Measurements from ENCODE around the gene BRSK2.

Gene BRSK2

DNA sequence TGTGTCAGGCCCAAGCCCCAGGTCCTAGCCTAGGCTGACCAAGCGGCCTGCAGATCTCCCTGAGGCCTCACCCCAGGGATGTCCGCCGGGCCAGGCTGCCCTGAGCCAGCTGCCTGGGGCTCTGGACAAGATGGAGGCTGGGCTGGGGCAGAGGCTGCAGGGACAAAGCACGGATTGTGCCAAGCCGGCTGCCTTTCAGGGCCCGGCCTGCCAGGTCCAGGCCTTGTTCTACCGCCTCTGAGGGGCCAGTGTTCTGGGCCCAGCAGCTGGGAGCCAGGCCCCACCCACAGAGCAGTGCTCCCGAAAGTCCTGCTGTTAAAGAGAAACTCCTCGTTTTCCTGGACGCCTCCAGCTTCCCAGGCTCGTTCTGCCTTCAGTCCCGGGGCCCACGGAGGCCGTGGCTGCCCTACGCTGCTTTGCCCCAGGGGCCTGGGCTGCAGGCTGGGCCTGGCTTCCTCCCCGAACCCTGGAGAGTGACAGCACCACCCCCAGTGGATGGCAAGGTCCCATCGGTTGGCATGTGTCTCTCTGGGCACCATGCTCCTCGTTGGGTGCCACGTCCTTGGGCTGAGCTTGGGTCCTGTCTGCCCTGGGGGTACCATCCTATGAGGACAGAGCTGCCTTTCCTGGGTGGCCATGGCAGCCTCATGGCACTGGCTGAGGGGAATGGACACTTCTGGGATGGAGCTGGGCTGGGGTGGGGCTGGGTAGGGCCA is 7.6 kb downstream of the BRSK2 start:
- no peak for DNase-seq (ENCODE audit: low read depth)

DNA sequence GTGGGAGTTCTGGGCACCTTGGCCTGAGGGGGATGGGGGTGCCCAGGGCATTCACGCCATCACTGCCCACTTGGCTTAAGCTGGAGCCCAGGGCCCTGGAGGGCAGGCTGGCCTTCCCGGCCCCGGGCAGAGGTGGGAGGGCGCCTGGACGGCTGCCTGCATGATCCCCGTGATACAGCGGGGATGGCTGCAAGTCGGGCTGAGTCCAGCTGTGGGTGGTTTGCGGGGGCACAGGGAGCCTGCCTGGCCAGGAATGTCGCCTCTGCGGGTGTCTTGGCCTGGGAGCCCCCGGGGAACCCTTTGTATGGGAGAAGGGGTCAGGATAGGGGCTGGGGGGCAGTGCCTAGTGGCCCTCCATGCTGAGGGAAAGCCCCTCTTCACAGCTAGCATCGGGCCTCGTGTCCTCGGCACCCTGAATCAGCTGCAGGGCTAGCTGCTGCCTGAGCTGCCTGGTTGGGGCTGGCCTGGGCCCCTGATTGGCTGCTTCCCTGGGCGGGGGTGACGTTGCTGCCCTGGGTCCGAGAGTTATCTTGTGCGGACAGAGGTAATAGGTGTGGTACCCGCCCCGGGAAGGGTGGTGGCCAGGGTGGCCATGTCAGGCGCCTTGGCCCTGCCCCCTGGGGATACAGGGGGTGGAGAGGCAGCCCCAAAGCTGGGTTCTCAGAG is 8.3 kb downstream of the BRSK2 start:
- no peak for DNase-seq (ENCODE audit: low read depth)

DNA sequence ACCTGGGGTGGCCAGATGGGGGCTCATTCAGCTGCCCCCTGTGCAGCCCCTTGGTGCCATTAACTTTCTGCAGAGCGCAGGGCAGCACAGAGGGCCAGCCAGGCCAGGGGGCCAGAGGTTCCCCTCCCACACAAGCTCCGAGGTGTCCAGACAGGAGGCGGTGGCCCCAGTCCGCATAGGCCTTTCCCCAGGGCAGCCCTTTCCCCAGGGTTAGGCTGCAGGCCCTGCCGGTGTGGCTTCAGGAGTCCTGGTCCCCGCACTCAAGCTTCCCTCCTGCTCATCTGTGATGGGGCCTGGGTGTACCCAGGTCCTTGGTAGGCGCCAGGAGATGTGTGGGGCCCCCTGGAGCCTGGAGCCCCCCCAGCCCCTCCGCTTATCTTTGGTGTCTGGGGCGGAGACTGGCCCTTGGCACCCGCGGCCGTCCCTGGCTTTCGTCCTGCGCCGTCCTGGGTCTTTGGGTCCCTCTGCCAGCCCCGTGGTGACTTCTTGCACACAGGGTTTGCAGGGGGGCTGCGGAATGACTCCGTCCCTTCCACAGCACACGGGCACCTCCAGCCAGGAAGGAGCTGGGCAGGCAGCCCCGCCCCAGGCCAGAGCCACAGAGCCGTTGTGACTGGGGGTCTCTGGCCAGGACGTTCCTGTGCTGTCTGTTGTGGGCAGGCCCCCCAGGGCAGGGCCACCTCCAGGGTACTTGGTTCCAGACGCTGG is 8.9 kb downstream of the BRSK2 start:
- no peak for DNase-seq (ENCODE audit: low read depth)

DNA sequence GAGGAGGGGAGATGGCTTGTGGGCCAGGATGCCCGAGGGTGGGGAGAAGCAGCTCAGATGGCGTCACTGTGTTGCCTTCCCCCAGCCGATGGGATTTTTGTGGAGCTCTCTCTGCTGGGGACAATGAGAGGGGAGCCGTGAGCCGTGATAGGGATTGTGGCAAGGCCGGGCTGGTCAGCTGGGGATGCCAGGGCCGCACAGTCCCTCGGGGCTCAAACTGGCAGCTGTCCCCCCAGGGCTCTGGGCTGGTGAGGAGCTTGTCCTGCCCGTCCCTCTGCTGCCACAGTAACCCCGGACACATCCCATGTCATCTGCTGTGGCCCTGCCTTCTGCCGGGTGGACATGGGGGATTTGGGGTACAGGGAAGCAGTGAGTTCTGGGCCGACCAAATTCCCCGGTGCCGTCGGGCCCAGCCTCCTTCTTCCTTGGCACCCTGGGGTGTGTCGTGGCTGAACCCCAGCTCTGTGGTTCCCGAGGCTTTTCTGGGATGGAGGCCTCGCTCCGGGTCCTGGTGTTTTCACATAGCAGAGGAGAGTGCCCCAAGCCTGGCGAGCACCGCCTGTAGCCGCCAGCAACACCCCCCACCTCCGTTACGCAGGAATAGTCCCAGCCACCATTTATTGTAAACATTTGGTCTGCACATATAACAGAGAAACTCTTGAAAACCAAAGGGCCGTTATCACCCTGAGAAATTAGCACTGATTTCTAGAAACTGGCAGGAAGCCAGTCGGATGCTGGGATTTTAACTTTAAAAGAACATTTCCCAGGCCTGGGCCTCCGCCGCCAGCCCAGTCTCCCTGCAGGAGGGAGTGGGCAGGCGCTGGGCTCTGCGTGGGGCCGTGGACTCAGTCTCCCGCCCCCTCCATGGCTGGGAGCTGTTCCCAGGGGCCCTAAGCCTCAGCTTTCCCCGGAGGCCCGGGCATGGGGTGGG is 9.9 kb downstream of the BRSK2 start:
- no peak for DNase-seq (ENCODE audit: low read depth)

DNA sequence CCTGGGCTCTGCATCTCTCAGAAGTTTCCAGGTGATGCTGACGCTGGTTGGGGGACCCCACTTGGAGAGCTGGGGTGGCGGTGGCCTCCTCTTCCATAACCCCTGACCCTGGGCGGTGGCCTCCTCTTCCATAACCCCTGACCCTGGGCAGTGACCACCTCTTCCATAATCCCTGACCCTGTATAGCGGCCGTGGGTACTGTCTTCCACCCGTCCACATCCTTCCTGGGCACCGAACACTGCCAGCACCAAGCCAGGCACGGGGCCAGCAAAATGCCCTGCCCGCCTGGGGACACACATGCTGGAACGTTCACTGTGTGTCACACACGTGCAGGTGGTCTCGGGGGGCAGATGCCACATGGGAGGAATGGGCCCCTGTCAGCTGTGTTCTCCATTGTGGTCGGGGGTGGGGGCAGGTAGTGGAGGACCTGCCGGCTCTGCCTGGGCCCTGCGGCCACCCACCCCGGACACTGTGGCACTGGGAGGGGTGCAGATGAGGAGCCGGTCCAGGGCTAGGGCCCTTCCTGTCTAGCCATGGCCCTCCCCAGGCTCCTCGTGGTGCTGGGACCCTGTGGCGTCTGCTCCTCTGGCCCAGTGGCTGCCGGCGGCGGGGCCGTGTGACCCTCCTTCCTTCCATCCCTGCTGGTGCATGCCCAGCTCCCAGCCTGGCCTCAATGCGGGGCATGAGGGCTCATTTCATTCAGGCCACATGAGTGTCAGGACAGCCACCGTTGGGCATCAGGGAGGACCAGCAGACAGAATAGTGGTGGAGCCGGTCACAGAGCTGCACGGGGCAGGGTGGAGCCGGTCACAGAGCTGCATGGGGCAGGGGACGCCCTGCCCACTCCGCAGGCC is 10.8 kb downstream of the BRSK2 start:
- no peak for DNase-seq (ENCODE audit: low read depth)

DNA sequence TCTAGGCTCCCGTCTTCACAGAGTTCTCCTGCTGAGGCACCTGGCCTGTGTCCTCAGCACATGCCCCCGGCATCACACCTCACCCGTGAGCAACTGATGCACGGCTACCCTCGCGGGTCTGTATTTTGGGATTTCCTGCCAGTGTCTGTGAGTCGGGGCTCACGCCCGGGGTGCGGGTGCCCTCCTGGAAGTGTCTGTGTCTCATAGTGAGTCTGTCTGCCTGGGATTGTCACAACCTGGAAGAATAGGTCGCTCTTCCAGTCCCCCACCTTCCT is 11.4 kb downstream of the BRSK2 start:
- no peak for DNase-seq (ENCODE audit: low read depth)

GRCh38 chr11:1401656-1402221 is 12.0 kb downstream of the BRSK2 start:
- no peak for DNase-seq (ENCODE audit: low read depth)

DNA sequence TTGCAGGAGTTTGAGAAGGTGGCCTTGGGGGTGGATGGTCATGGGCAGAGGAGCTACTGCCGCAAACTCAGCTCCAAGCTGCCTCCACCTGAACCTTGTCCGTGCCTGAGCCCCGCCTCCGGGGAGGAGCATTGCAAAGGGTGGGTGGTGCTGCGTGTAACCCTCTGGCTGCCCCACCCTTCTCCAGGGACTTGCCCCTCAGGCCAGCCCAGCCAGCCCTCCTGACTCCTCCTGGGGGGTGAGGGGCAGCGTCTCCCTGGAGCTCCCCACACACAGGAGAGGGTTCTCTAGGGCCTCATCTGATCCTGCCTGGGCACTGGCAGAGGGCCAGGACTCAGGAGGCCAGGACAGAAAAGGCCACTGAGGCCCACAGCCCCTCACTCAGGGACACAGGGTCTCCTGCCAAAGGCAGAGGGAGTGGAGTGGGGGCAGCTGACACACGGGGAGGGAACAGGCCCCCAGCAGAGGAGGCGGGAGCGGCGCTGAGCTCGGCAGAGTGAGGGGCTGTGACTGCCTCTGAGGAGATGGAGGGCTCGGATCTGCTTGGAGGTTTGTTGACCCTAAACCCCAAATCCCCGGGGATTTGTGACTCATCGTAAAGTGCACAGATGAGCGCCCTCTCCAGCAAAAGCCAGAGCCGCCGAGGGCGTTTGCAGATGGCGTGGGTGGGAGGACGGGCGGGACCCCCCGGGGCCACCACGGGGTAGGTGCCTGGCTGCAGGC is 12.8 kb downstream of the BRSK2 start:
- DNase-seq (ENCODE audit: low read depth), result no peak

DNA sequence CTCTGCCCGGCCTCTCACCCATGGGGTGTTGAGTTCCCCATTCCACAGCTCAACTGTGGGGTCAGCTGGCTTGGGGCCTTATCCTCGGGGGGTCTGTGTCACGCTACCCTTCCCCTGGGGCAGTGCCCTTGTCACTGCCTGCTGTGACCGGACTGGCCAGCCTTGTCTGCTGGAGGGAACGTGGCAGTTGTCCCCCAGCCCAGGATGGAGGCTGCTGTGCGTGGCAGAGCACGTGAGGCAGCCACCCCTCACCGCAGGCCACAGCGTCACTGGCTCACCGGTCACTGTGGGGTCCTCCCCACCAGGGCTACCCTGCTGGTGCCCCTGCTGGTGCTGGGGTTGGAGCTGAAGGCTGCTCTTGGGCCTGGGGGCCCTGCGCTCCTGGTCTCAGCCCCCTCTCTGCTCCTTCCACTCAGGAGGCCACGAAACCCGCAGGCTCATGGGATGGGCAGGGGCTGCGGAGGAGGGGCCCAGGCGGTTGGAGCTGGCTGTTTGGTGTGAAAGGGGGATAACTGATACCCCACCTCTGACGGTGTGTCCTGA is 13.4 kb downstream of the BRSK2 start:
- DNase-seq (ENCODE audit: low read depth), result no peak

DNA sequence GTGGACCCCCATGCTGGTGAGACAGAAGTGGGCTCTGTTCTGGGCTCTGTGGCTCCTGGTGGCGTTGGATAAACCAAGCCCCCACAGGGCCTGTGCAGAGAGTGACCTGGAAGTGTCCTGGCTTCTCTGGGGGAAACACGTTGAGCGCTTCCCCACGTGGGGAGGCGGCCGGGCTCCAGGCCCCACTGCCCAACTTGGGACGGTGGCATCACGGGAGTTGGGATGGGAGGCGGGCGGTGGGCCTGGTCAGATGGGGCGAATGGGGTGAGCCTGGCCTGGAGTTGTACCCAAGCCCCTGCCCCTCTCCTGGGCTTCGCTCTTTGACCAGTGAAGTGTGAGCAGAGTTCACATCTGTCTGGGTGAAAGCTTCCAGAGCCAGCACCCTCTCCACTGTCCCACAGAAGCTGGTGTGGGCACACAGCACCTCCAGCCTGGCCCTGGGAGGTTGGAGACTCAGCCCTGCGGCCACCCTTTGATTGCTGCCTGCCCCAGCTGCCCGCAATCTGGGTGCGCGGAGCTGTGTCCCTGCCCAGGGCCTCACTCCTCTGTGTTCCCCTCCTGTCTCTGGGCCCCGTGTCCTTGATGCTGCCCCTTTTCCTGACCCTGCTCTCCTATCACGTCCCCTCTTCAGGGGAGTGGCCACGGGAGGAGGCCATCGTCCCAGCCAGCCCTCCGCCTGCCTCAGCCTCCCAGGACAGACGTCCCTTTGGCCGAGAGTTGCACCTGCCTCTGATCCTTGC is 14.2 kb downstream of the BRSK2 start:
- DNase-seq (ENCODE audit: low read depth), result no peak

DNA sequence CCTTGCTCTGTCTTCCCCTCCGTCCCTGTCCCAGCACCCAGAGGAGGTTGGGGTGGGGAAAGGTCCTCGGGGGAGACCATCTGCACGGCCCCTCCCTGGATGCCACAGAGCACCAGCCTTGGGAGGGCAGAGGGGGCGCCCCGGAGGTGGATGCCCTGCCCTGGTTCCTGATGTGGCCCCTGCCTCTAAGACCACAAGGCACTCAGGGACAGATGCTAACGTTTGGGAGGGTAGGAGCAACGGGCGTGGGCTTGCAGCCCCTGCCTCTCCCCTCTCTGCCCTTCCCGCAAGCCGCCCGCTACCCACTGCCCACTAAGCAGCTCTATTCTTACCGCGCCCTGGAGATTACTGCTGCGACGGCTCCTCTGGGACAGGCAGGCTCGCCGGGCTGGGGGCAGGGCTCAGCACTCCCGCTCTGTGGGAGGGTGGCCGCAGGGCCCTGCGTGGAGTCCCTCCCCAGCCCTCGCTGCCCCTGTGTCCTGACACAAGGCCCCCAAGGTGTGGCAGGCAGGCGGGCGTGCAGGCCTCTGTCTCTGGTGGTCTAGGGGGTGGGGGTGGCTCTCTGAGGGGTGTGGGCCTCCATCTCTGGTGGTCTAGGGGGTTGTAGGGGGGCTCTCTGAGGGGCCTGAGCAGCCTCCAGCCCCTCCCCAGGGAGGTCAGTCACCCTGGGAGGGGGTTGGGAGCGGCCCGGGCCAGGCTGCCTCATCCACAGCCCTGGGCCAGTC is 14.9 kb downstream of the BRSK2 start:
- no peak for DNase-seq (ENCODE audit: low read depth)

- no peak for DNase-seq (ENCODE audit: low read depth)
Observed at GRCh38 chr11:1405186-1406020, 15.7 kb downstream of the BRSK2 start.

GRCh38 chr11:1406571-1407485 is 17.1 kb downstream of the BRSK2 start:
- no peak for DNase-seq (ENCODE audit: low read depth)

DNA sequence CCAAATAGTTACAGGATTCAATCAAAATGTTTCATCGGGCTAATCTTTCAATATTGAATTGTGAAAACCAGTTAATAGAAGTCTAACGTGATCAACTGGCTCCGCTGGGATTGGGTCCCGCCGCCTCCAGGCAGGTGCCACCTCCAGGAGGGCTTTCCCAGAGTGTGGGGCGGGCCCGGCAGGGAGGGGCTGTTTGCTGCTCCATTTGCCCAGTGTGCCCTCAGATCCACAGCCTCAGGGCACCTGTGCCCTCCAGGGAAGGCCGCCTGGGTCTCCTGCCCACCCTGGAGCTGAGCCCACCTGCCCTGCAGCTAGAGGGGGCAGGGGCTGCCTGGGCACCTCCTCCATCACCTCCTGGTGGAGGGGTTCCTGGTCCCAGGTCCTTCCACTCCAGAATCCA is 17.9 kb downstream of the BRSK2 start:
- DNase-seq (ENCODE audit: low read depth), result no peak

GRCh38 chr11:1408346-1408745 is 18.6 kb downstream of the BRSK2 start:
- no peak for DNase-seq (ENCODE audit: low read depth)

GRCh38 chr11:1409108-1409851 is 19.5 kb downstream of the BRSK2 start:
- no peak for DNase-seq (ENCODE audit: low read depth)

Data from stimulated activated CD8-positive, alpha-beta memory T cell treated with anti-CD3 and anti-CD28 coated beads, Interleukin-12 subunit alpha, Interleukin-12 subunit beta, amount 100 ng/mL, for 4 hours (primary cell).